GM12878 (cell line): ENCODE measurements around the gene CBX2. TPM values are rescaled to one million over a fixed set of nuclear protein-coding genes. Genes with fewer than 3 reads are reported as not detected.
A peak's percentile ranks its signal among the peaks of the same experiment; 100 is the strongest.

Experiments used
- ATAC-seq: fragments of 200-7000 bp; cut with Tn5 transposase; 3 replicates; pipeline ENCODE4 v1.9.1; 2020; ENCODE audit warnings: mild to moderate bottlenecking, moderate library complexity
- BruUV-seq: library from RNA; stranded (reverse); fragments of 400-500 nt; replicated peaks from 2 replicates; lab custom pipeline; 2021; lab: Mats Ljungman, UMichigan
- CTCF ChIA-PET: fragments of 300-600 bp; sonication (Branson Sonifier 250); formaldehyde crosslinking; extraction: SDS; loops from one replicate; lab custom pipeline; 2021; ENCODE audit warnings: inconsistent platforms; lab: Yijun Ruan, JAX
- POLR2A ChIA-PET: fragments of 350-600 bp; formaldehyde crosslinking; extraction: SDS; loops from one replicate; lab custom pipeline; 2021; ENCODE audit warnings: inconsistent platforms; lab: Charles Lee
- RAD21 ChIA-PET: fragments of 300-600 bp; sonication (Branson Sonifier 250); formaldehyde crosslinking; loops from one replicate; lab custom pipeline; 2023; ENCODE audit warnings: antibody characterized with exemption; ENCODE audit not compliant: unreplicated experiment; lab: Charles Lee
- SMC1A ChIA-PET: fragments of 300-600 bp; sonication (Branson Sonifier 250); formaldehyde crosslinking; loops from one replicate; lab custom pipeline; 2023; ENCODE audit not compliant: unreplicated experiment, uncharacterized antibody; lab: Charles Lee
- DNase-seq: peaks from one replicate; pipeline ENCODE4 v3.0.0-alpha.2; 2011; ENCODE audit warnings: low read depth, low spot score
- FAIRE-seq: peaks from 3 replicates; lab custom pipeline; 2011; peaks lifted over from hg19 to GRCh38; lab: Jason Lieb, UNC
- H2AFZ ChIP-seq: 2 replicates; pipeline ENCODE4 v1.6.0; 2011; ENCODE audit warnings: low read depth, low read length, control low read depth; ENCODE audit not compliant: control insufficient read depth
- H3K27ac ChIP-seq: 2 replicates; pipeline ENCODE4 v1.5.1; 2011; ENCODE audit warnings: control low read depth; ENCODE audit not compliant: control insufficient read depth, insufficient read depth
- H3K27me3 ChIP-seq, 2 experiments: replicated peaks in 1 of 2; 2 replicates each; pipeline versions ENCODE4 v1.6.0 to v1.6.1; 2011; ENCODE audit warnings: low read length in 1 of 2; ENCODE audit not compliant: control insufficient read depth in 2 of 2, insufficient read depth in 2 of 2
- H3K36me3 ChIP-seq, 2 experiments: 2 replicates each; pipeline ENCODE4 v1.5.1; 2011; ENCODE audit warnings: low read length in 1 of 2; ENCODE audit not compliant: control insufficient read depth in 2 of 2, insufficient read depth in 2 of 2
- H3K4me1 ChIP-seq: 2 replicates; pipeline ENCODE4 v1.6.1; 2011; ENCODE audit warnings: mild to moderate bottlenecking, low read length, moderate library complexity, mixed read lengths; ENCODE audit not compliant: control insufficient read depth, insufficient read depth
- H3K4me2 ChIP-seq: 2 replicates; pipeline ENCODE4 v1.6.0; 2011; ENCODE audit warnings: control low read depth; ENCODE audit not compliant: control insufficient read depth, insufficient read depth
- H3K4me3 ChIP-seq: fragments of 200-600 bp; sonication (generic); 2 replicates; pipeline ENCODE4 v1.5.1; 2016
- H3K79me2 ChIP-seq: 2 replicates; pipeline ENCODE4 v1.6.0; 2011; ENCODE audit warnings: low read length; ENCODE audit not compliant: control insufficient read depth, insufficient read depth
- H3K9ac ChIP-seq: 2 replicates; pipeline ENCODE4 v1.8.0; 2011; ENCODE audit warnings: low read length, control low read depth, mixed read lengths; ENCODE audit not compliant: control insufficient read depth, insufficient read depth
- H3K9me3 ChIP-seq: replicated peaks from 3 replicates; pipeline ENCODE4 v1.5.1; 2011; ENCODE audit warnings: mild to moderate bottlenecking, low read length; ENCODE audit not compliant: control insufficient read depth, insufficient read depth
- H4K20me1 ChIP-seq: 2 replicates; pipeline ENCODE4 v1.6.0; 2011; ENCODE audit not compliant: control insufficient read depth, insufficient read depth
- CHD2 ChIP-seq: IDR thresholded peaks from 2 replicates; pipeline ENCODE4 v1.6.1; 2011; ENCODE audit warnings: low read depth, low read length, improper control_type of control experiment, borderline replicate concordance
- MYB ChIP-seq: fragments of 150-350 bp; IDR thresholded peaks from 2 replicates; pipeline ENCODE4 v1.6.1; 2014; ENCODE audit warnings: mild to moderate bottlenecking, low read depth, low read length, borderline replicate concordance
- SRF ChIP-seq, 2 experiments: IDR thresholded peaks; 2 replicates each; pipeline ENCODE4 v1.6.1; 2011; ENCODE audit warnings: low read depth in 2 of 2, low read length in 2 of 2, mild to moderate bottlenecking in 1 of 2, moderate library complexity in 1 of 2
- SUZ12 ChIP-seq: fragments of 200-600 bp; sonication (generic); IDR thresholded peaks from one replicate; pipeline ENCODE4 v1.6.1; 2018; ENCODE audit warnings: antibody characterized with exemption, mild to moderate bottlenecking; ENCODE audit not compliant: unreplicated experiment
- WGBS: methylation state at CpG from one replicate; pipeline ENCODE4 v1.1.6; 2016; ENCODE audit warnings: low lambda C conversion rate; ENCODE audit not compliant: insufficient replicate concordance, insufficient coverage; ENCODE audit errors: missing lambda C conversion rate; 5-methylcytosine and 5-hydroxymethylcytosine counted together
- in situ Hi-C: fragments of 300-500 bp; cut with MboI; formaldehyde crosslinking; loops from 9 replicates; pipeline ENCODE4 v1.14.3; 2018; ENCODE audit warnings: mixed read lengths
- intact Hi-C: fragments of 100-400 bp; cut with micrococcal nuclease; formaldehyde crosslinking; loops from one replicate; pipeline ENCODE4 v1.14.2; 2022; ENCODE audit not compliant: unreplicated experiment
- polyA plus RNA-seq, 11 experiments: library from polyadenylated mRNA; depleted of rRNA in 4 of 11; unstranded in 6 of 11; stranded (reverse) in 5 of 11; fragments of >200 nt; fragmentation: Nextera tagmentation in 4 of 11; fragmentation: Illumina TruSeq in 1 of 11; extraction: Ambion mirVana in 4 of 11; extraction: Trizol in 1 of 11; gene quantifications; 1 replicate in 1 of 11; 2 replicates in 10 of 11; pipeline versions ENCODE4 v1.2.1 to v1.2.3, GENCODE V29; 2011 to 2016; ENCODE audit warnings: inconsistent platforms in 2 of 11, missing spikeins in 2 of 11, low read depth in 1 of 11
- total RNA-seq, 4 experiments: library from RNA; depleted of rRNA in 3 of 4; stranded (reverse); fragments of >200 nt in 3 of 4; fragmentation: Illumina TruSeq in 1 of 4; extraction: Trizol in 1 of 4; gene quantifications; 2 replicates each; pipeline versions ENCODE4 v1.2.1 to v1.2.3, GENCODE V29; 2013 to 2021

CBX2 gene
- total and polyA plus RNA-seq, 10 of the 15 experiments (the other 5 are each of a cell fraction or from before 2014, with no cell fraction given), result 0.35 to 7.5 (median 4.2) TPM

DNA sequence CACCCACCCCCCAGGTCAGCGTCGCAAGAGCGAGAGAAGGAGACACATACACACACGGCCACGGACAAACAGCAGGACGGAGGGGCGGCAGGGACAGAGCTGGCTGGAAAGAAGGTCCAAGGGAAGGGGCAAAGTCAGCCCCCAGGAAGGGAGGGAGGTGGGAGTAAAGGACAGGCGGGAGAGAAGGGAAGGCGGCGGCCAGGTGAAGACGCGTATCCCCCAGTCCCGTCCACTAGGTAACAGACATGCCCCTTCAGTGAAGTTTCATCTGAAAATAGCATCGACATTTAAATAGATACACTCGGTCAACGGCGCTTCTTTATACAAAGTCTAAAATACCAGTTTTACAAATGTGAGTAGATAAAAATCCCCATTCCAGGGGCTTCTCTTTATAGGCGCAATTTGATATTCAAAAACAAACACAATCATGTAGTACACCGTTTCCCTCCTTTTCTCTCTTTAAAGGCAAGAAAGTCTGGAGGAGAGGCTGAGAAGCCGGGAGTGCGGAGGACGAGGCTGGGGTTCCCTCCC is 14.5 kb downstream of the CBX2 start:
- no TSS peak for BruUV-seq
- H3K79me2 ChIP-seq, result no peaks in the 10 kb centered on the region
- ChIA-PET CTCF (no interaction called here), POLR2A (no interaction called here), SMC1A (no interaction called here), RAD21 (interaction anchor here (0.6 kb wide), 1 partner anchor 50 kb away, joined by 3 read pairs; no protein-coding TSS in a partner anchor)
- ATAC-seq, result no peak
- in situ Hi-C loops, result no loop called here
- no peak overlapping the region for H3K27ac ChIP-seq
- H3K4me1 ChIP-seq, result peaks cover 4% of the 10 kb centered on the region; the same call in 1 of the 2 replicates
- no peak overlapping the region for H2AFZ ChIP-seq
- DNase-seq, result no peak
- peaks cover 14 to 16% of the 10 kb centered on the region in 2 experiments; a peak in 3 of 4 replicates for H3K27me3 ChIP-seq
- no peak overlapping the region for H3K4me3 ChIP-seq
- WGBS, result 34% methylated on average over 16 of the region's 22 CpGs
- H3K9ac ChIP-seq, result no peak overlapping the region
- no peak for FAIRE-seq
- no peaks in the 10 kb centered on the region for H4K20me1 ChIP-seq
- H3K4me2 ChIP-seq, result no peak overlapping the region
- H3K36me3 ChIP-seq, result peaks cover 2 to 3% of the 10 kb centered on the region in 2 experiments; a peak in 2 of 4 replicates
- peak; percentile 16 for TF ChIP-seq SUZ12
- TF ChIP-seq CHD2, result no peak
- no peak for TF ChIP-seq MYB
- TF ChIP-seq SRF (IDR thresholded peaks at IDR 0.05; ENCODE audit: low read depth in 2 of 2, low read length in 2 of 2), result no peak
- H3K9me3 ChIP-seq, result no peaks in the 10 kb centered on the region
- intact Hi-C loops, result no loop called here
